IMR-90 (cell line): ENCODE measurements around the gene MAML1. TPM values are rescaled to one million over a fixed set of nuclear protein-coding genes. Genes with fewer than 3 reads are reported as not detected.

Experiments used
- ATAC-seq: fragments of 200-7000 bp; cut with Tn5 transposase; 2 replicates; pipeline ENCODE4 v1.9.1; 2020; ENCODE audit warnings: low read depth, mild to moderate bottlenecking, moderate library complexity
- BruUV-seq: library from RNA; stranded (reverse); fragments of 400-500 nt; replicated peaks from 2 replicates; lab custom pipeline; 2021; lab: Mats Ljungman, UMichigan
- CTCF ChIA-PET: fragments of 300-600 bp; formaldehyde crosslinking; extraction: SDS; loops from one replicate; lab custom pipeline; 2021; ENCODE audit warnings: antibody characterized with exemption; lab: Yijun Ruan, JAX
- POLR2A ChIA-PET: fragments of 300-600 bp; sonication (Branson Sonifier 250); formaldehyde crosslinking; loops from one replicate; lab custom pipeline; 2022; ENCODE audit warnings: antibody characterized with exemption; ENCODE audit not compliant: unreplicated experiment; lab: Charles Lee
- DNase-seq: peaks from one replicate; pipeline ENCODE4 v3.0.0; 2013
- H2AFZ ChIP-seq: replicated peaks from 2 replicates; pipeline ENCODE3; 2013; ENCODE audit warnings: low read length, mild to moderate bottlenecking; ENCODE audit not compliant: poor library complexity
- H2AK5ac ChIP-seq: 2 replicates; pipeline ENCODE4 v1.6.1; 2013; ENCODE audit warnings: low read depth, low read length, inconsistent platforms
- H2AK9ac ChIP-seq: replicated peaks from 2 replicates; pipeline ENCODE3; 2013; ENCODE audit warnings: mild to moderate bottlenecking, low read depth, low read length, moderate library complexity; ENCODE audit not compliant: poor library complexity
- H2BK120ac ChIP-seq: 2 replicates; pipeline ENCODE4 v1.6.1; 2013; ENCODE audit warnings: low read depth, low read length, inconsistent platforms
- H2BK15ac ChIP-seq: 3 replicates; pipeline ENCODE4 v1.6.1; 2013; ENCODE audit warnings: low read depth, low read length, inconsistent platforms
- H2BK20ac ChIP-seq: 2 replicates; pipeline ENCODE4 v1.6.1; 2013; ENCODE audit warnings: low read depth, mild to moderate bottlenecking, inconsistent platforms, low read length, moderate library complexity
- H2BK5ac ChIP-seq: 2 replicates; pipeline ENCODE4 v1.6.1; 2013; ENCODE audit warnings: mild to moderate bottlenecking, low read depth, low read length, inconsistent platforms; ENCODE audit not compliant: poor library complexity, severe bottlenecking
- H3K14ac ChIP-seq: replicated peaks from 2 replicates; pipeline ENCODE4 v1.6.1; 2013; ENCODE audit warnings: low read depth, low read length, inconsistent platforms
- H3K18ac ChIP-seq: 2 replicates; pipeline ENCODE4 v1.6.1; 2013; ENCODE audit warnings: low read depth, low read length, control low read depth
- H3K23ac ChIP-seq: 2 replicates; pipeline ENCODE4 v1.6.1; 2013; ENCODE audit warnings: low read depth, low read length, inconsistent platforms
- H3K27ac ChIP-seq: 2 replicates; pipeline ENCODE4 v1.5.1; 2013; ENCODE audit warnings: mild to moderate bottlenecking, control low read depth, low read length; ENCODE audit not compliant: insufficient read depth
- H3K27me3 ChIP-seq: 2 replicates; pipeline ENCODE4 v1.6.1; 2013; ENCODE audit warnings: low read length; ENCODE audit not compliant: control insufficient read depth, insufficient read depth
- H3K36me3 ChIP-seq: 2 replicates; pipeline ENCODE4 v1.6.1; 2013; ENCODE audit warnings: low read length, mixed read lengths; ENCODE audit not compliant: control insufficient read depth, insufficient read depth
- H3K4ac ChIP-seq: 2 replicates; pipeline ENCODE4 v1.6.1; 2013; ENCODE audit warnings: low read depth, low read length, inconsistent platforms
- H3K4me1 ChIP-seq: 2 replicates; pipeline ENCODE4 v1.6.1; 2013; ENCODE audit warnings: low read length, mixed read lengths; ENCODE audit not compliant: control insufficient read depth, insufficient read depth
- H3K4me2 ChIP-seq: 2 replicates; pipeline ENCODE4 v1.6.1; 2013; ENCODE audit warnings: low read depth, mild to moderate bottlenecking, control low read depth, low read length, moderate library complexity
- H3K4me3 ChIP-seq: 2 replicates; pipeline ENCODE4 v1.5.1; 2013; ENCODE audit warnings: low read depth, mild to moderate bottlenecking, control low read depth, low read length, moderate library complexity; ENCODE audit not compliant: insufficient read depth
- H3K56ac ChIP-seq: 2 replicates; pipeline ENCODE4 v1.6.1; 2013; ENCODE audit warnings: low read length, inconsistent platforms; ENCODE audit not compliant: insufficient read depth; ENCODE audit errors: extremely low read depth
- H3K79me1 ChIP-seq, 2 experiments: 2 replicates each; pipeline ENCODE4 v1.6.1; 2013; ENCODE audit warnings: low read length in 2 of 2, inconsistent platforms in 1 of 2, low read depth in 1 of 2
- H3K9ac ChIP-seq: 2 replicates; pipeline ENCODE4 v1.6.1; 2013; ENCODE audit warnings: low read depth, low read length, control low read depth
- H3K9me1 ChIP-seq: 2 replicates; pipeline ENCODE4 v1.6.1; 2013; ENCODE audit warnings: low read length, inconsistent platforms; ENCODE audit not compliant: insufficient read depth
- H3K9me3 ChIP-seq: 2 replicates; pipeline ENCODE4 v1.6.1; 2013; ENCODE audit warnings: low read length; ENCODE audit not compliant: control insufficient read depth, insufficient read depth
- H4K20me1 ChIP-seq: 2 replicates; pipeline ENCODE4 v1.6.1; 2013; ENCODE audit warnings: low read length, inconsistent platforms; ENCODE audit not compliant: insufficient read depth
- H4K5ac ChIP-seq: 2 replicates; pipeline ENCODE4 v1.6.1; 2013; ENCODE audit warnings: mild to moderate bottlenecking, low read depth, low read length, control low read depth
- H4K8ac ChIP-seq, 2 experiments: 2 replicates each; pipeline ENCODE4 v1.6.1; 2013; ENCODE audit warnings: low read depth in 2 of 2, low read length in 2 of 2, control low read depth in 1 of 2, inconsistent platforms in 1 of 2
- H4K91ac ChIP-seq: 2 replicates; pipeline ENCODE4 v1.6.1; 2013; ENCODE audit warnings: low read depth, low read length, inconsistent platforms; ENCODE audit not compliant: insufficient read depth
- BHLHE40 ChIP-seq: fragments of 150-350 bp; IDR thresholded peaks from 2 replicates; pipeline ENCODE4 v1.6.1; 2016; ENCODE audit warnings: mild to moderate bottlenecking, low read depth, low read length
- MAFK ChIP-seq: IDR thresholded peaks from 2 replicates; pipeline ENCODE4 v1.6.1; 2012; ENCODE audit warnings: low read depth, low read length, improper control_type of control experiment
- MXI1 ChIP-seq: IDR thresholded peaks from 2 replicates; pipeline ENCODE4 v1.6.1; 2012; ENCODE audit warnings: low read depth, mild to moderate bottlenecking, low read length, moderate library complexity, borderline replicate concordance
- WGBS, 2 experiments: methylation state at CpG; one replicate each; pipeline versions ENCODE4 v1.1.5 to v1.1.7; 2013; ENCODE audit warnings: missing lambda C conversion rate in 2 of 2; ENCODE audit not compliant: insufficient read length in 1 of 2; ENCODE audit errors: extremely low coverage in 2 of 2; 5-methylcytosine and 5-hydroxymethylcytosine counted together
- dilution Hi-C: fragments of 300-500 bp; cut with HindIII; formaldehyde crosslinking; loops from one replicate; pipeline ENCODE4 v1.14.3; 2018; ENCODE audit warnings: low sequenced_read_pairs; ENCODE audit not compliant: unreplicated experiment
- in situ Hi-C: fragments of 300-500 bp; cut with MboI; formaldehyde crosslinking; loops from 3 replicates; pipeline ENCODE4 v1.14.3; 2019; ENCODE audit warnings: low sequenced_read_pairs, inconsistent platforms, mixed read lengths
- intact Hi-C: fragments of 100-400 bp; cut with micrococcal nuclease; formaldehyde crosslinking; loops from 2 replicates; pipeline ENCODE4 v1.10.0; 2022
- polyA plus RNA-seq, 3 experiments: library from polyadenylated mRNA; depleted of rRNA; stranded (reverse); fragments of >200 nt; gene quantifications; 2 replicates each; pipeline ENCODE4 v1.2.3, GENCODE V29; 2012; ENCODE audit warnings: low replicate concordance in 1 of 3
- total RNA-seq: library from RNA; depleted of rRNA; stranded (reverse); fragments of >200 nt; gene quantifications from 2 replicates; pipeline ENCODE4 v1.2.3, GENCODE V29; 2012

The MAML1 gene
- total and polyA plus RNA-seq, 2 of the 4 experiments (the other 2 are of a cell fraction) = 4.7 to 10.2 TPM

DNA sequence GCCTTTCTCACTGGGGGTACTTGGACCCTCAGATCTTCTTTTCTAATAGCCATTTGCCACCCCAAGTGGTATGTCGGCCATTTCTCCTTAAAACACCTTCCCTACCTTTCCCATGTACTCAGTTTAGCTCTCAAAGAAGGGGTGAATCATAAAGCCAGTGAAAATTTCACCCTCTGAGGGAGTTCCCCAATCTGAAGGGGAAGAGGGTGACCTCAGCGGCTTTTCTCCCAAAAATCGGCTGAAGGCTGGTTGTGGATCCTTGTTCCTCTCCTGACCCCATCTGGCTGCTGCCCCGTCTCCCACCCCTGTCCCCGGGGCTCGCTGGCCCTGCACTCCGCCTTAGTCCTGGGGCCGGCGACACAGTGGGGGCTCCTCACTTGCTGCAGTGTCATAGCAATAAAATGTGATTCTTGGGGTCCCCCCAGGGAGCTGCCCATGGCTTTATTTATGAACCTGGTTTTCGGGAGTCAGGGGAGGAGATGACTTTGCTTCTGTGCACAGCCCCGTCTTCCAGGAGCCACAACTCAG lies 43.9 kb downstream of the MAML1 start:
- no peak overlapping the region for H3K27ac ChIP-seq
- 0 out of 2 replicates have a peak, but pooled peaks cover 3% of the 10 kb centered on the region for H4K20me1 ChIP-seq
- H4K5ac ChIP-seq = no peak overlapping the region
- no peak overlapping the region for H2AFZ ChIP-seq
- H2BK5ac ChIP-seq = no peak overlapping the region
- no peak for TF ChIP-seq MXI1
- TF ChIP-seq BHLHE40 = no peak
- TF ChIP-seq MAFK = no peak
- H3K79me1 ChIP-seq = peaks cover 11 to 21% of the 10 kb centered on the region in 2 experiments
- H4K8ac ChIP-seq = no peak overlapping the region
- no peak overlapping the region for H2BK15ac ChIP-seq
- no peaks in the 10 kb centered on the region for H3K27me3 ChIP-seq
- no peak overlapping the region for H2AK5ac ChIP-seq
- H2AK9ac ChIP-seq = no peak overlapping the region
- ChIA-PET POLR2A (no interaction called here), CTCF (interaction anchor here (1.2 kb wide), 1 partner anchor 14 kb away, joined by 3 read pairs; no protein-coding TSS in a partner anchor)
- no peak overlapping the region for H3K4me2 ChIP-seq
- intact Hi-C loops = no loop called here
- H2BK120ac ChIP-seq = no peak overlapping the region
- H3K4me3 ChIP-seq = no peak overlapping the region
- H2BK20ac ChIP-seq = no peak overlapping the region
- H3K14ac ChIP-seq = no peak overlapping the region
- no TSS peak for BruUV-seq
- H3K18ac ChIP-seq = no peak overlapping the region
- dilution Hi-C loops = no loop called here
- WGBS, 2 experiments = 93% methylated on average over 3 of the region's 11 CpGs; no CpG with 5 or more reads in 1 of the 2 experiments
- no peaks in the 10 kb centered on the region for H3K4me1 ChIP-seq
- H3K9me1 ChIP-seq = no peaks in the 10 kb centered on the region
- no peak for ATAC-seq
- no peak overlapping the region for H3K4ac ChIP-seq
- peaks cover 69% of the 10 kb centered on the region for H3K36me3 ChIP-seq
- no peak overlapping the region for H3K9ac ChIP-seq
- in situ Hi-C loops = no loop called here
- no peak overlapping the region for H3K23ac ChIP-seq
- no peak overlapping the region for H3K56ac ChIP-seq
- H4K91ac ChIP-seq = no peak overlapping the region
- no peaks in the 10 kb centered on the region for H3K9me3 ChIP-seq
- DNase-seq = no peak
